COLO668 (cell line): ENCODE data around the gene ABCA13.

Experiments used
- DNase-seq: peaks from one replicate; lab custom pipeline; 2025; ENCODE audit not compliant: unreplicated experiment; lab: John Stamatoyannopoulos, UW

The ABCA13 gene

DNA sequence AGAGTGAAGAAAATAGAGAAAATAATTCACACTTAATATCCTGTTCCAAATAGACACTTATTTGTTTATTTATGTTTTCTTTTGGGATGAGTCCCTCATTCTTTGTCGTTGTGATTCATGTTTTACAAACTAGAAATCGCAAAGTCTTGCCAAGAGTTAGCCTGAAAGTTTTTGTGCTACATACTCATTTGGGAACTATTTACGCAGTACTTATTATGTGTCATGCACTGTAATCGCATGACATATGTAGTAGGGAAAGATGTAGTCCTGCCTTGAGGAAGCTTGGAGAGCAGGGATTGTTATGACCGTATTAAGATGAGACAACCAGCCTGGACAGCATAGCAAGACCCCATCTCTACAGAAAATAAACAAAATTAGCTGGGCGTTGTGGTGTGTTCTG lies 189.3 kb downstream of the ABCA13 start:
- no peak for DNase-seq

DNA sequence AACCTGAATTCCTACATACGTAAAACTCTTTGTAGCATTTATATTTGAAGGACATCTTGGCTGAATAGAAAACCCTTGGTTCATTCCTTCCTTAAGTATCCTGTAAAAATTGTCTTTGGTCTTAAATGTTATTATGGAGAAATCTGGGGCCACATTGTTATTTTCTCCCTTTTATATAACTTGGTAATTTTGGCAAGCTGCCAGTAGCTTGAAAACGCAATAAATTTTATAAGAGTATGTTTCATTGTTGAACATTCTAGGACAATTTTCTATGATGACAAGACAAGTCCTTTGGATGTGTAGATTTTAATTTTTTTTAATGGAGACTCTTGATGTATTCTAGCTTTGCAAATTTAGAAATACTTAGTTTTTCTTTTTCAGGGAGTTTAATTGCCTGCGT lies 191.9 kb downstream of the ABCA13 start:
- DNase-seq, result no peak

DNA sequence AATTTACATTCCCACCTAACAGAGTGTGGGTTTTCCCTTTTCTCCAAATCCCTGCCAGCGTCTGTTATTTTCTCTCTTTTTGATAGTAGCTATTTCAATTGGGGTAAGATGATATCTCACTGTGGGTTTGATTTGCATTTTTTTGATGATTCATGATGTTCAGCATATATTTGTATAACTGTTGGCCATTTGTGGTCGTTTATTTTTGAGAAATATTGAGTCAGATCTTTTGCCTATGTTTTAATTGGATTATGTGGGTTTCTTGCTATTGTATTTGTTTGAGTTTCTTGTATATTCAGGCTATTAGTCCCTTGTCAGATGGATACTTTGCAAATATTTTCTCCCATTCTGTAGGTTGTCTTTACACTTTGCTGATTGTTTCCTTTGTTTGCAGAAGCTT lies 193.8 kb downstream of the ABCA13 start:
- DNase-seq, result no peak

- no peak for DNase-seq
Observed at GRCh38 chr7:48366096-48366495, 194.8 kb downstream of the ABCA13 start.

- no peak for DNase-seq
Observed at GRCh38 chr7:48376263-48376662, 205.0 kb downstream of the ABCA13 start.

DNA sequence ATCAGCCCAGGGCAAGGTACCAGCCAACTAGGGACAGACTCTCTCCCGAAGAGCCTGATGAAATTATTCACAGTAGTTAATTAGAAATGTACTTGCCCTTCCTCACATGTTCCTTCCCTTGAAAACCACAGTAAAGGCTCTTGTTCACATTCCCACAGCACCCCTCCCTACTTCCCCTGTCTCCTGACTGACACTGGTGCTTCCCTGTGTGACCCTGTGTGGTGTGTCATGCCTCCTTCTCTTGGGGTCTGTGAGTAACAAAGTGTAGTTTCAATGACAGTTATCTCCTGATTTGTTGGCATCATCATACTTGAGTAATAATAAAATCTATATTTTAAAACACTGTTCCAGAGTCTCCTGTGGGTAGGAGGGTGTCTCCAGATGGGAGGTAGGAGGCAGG lies 209.7 kb downstream of the ABCA13 start:
- no peak for DNase-seq

DNA sequence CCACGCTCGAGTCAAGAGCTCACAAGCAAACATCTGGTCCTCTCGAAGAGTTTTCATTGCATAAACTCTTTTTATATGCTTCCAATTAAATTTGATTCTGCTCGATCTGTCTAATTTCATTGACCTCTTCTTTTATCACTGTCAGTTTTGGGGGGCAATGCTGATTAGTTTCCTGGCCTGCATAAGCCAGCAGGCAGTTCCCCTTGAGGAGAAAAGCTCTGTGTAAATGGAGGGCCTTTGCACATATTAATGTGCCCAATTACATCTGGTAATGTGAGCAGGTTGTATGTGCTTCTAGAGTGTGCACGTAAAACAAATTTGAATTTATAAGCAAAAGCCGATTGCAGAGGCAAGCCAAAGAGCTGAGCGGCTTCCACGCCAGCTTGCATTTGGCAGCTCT lies 210.3 kb downstream of the ABCA13 start:
- no peak for DNase-seq

DNA sequence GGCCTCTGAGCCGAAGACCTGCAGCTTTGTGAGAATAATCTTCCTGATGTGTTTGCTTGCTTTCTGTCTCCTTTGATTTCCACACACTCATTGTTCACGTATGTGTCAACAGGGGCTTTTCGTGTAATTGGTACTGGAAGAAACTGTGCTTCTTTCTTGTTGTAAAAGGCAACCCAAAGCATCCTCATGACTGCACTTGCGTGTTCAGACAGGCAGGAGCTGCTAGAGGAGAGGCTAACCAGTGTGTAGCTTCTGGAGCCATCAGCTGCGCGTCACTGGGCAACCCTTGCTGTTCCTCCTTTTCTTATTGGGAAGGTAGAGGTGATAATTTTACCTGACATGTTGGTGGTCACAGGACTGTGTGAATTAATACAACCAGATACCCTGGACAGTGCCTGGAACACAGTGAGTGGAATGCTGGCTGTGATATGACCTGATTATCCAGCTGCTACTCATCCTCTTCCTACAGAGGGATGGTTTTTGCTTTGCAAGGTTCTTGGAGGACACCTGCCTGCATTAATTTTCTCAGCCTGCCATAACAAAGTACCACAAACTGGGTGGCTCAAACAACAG lies 213.0 kb downstream of the ABCA13 start:
- DNase-seq, result no peak

DNA sequence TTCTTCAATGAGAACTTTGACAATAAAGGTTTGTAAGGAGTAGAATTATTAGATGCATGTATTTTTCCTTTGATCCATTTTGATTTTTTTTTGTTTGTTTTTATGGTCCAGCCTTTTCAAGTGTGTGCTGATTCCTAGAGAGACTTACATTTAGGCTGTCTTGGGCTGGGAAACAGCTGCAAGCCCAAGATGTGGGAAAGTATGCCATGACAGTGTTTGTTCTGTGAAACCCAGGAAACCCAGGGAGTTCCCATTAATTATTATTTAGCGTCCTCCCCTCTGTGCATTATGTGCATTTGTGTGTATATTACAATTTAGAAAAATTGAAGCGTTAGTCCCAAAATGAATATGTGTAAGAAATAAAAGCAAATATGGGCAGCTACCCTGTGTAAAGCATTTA lies 216.7 kb downstream of the ABCA13 start:
- DNase-seq, result no peak

- DNase-seq, result no peak
Observed at GRCh38 chr7:48388911-48389310, 217.7 kb downstream of the ABCA13 start.

- DNase-seq, result no peak
Observed at GRCh38 chr7:48389977-48390376, 218.7 kb downstream of the ABCA13 start.

- DNase-seq, result peak; percentile 30
Observed at GRCh38 chr7:48390388-48391327, 219.4 kb downstream of the ABCA13 start.

DNA sequence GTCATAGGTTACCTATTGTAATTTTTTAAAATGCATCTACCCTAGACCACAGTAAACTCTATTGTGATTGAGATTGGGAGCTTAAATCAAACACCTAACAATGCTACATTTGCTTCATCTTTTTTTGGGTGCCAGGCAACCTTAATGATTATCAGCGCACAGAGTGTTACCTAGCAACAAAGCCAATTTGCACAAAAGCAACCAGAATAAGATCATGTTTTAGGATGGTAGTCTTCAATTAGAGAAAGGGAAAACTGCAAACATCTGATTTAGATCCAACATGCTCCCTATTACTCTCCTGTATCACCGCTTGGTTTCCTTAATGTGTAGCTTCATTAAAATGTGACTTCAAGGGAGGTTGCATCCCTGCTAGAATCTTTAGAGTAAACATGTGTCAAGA lies 226.9 kb downstream of the ABCA13 start:
- no peak for DNase-seq

DNA sequence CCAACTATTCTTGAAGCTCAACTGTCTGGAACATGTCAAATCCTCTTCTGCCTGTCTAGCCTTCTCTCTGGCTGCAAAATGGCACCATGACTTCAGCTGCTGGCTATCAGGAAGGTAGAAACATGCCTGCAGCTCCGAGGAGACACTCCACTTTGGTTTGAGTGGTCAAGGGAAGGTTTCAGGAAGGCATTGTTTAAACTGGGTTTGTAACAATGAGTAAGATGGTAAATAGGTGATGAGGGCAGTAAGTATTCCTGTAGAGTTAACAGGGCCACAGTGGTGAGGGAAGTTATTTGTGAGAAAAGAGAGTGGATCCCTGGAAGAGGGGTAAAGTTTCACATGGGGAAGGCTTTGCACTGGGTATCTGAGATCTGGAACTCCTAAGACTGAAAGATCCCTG lies 231.5 kb downstream of the ABCA13 start:
- DNase-seq, result no peak

GRCh38 chr7:48408731-48409130 lies 237.5 kb downstream of the ABCA13 start:
- DNase-seq, result no peak

DNA sequence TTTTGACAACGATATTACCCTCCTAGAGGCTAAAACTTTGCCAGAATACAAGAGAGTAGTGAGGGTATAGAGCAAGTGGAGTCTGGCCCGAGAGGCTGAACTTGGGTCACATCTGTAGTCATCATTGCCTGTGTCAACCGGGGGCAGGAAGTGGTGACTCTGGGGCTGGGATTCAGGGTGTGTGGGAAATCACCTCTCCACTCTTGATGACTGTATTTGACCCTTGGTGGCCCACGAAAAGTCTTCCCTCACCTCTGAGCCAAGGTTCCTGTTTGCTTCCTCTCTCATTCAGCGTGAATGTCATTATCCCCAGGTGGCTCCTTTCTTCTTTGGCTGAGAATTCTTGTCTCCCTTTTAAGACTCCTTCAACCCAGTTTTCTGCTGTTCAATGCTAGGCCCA lies 240.4 kb downstream of the ABCA13 start:
- DNase-seq, result no peak

DNA sequence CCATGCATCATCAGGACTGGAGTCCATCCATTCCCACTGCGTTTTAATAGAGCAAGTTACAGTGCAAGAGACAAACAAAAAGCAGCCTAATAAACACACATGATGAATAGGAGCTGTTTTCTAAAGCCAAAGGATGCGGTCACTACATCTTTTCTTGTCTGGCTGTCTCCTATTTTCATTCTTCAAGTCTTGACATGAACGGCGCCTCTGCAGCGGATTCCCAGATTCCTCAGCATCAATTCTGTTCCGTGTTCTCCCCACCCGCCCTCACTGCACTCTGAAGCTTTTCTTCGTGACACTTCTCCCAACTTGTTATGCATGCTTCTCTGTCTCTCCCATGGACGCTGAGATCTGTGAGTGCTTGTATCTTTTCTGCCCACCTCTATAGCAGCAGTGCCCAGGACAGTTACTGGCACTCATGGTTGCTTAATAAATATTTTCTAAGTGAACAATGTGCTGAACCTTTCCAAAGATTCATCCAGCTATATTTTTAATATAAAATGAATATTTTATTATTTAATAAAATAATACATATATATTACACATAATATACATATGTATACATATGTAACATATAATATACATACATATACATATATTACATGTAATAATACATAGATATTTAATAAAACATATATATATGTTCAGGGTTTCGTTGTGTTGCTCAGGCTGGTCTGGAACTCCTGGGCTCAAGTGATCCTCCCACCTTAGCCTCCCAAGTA lies 242.9 kb downstream of the ABCA13 start:
- no peak for DNase-seq

GRCh38 chr7:48416327-48416908 lies 245.2 kb downstream of the ABCA13 start:
- DNase-seq, result no peak

DNA sequence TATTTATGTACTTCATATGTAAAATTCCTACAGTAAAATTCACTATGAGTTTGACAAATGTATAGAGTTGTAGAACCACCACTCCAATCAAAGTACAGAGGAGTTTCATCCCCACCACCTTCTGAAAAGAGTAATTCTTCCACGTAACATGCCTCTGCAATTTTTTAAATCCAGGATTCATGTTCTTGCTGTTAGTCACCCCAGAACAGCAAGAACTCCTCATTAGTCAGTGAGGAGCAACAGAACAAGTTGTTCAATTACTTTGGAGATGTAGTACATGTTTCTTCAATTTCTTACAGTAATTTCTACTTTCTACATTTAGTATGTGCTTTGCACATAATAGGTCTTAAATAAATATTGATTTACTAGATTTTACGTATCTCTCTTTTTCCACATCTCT lies 248.1 kb downstream of the ABCA13 start:
- DNase-seq, result no peak

DNA sequence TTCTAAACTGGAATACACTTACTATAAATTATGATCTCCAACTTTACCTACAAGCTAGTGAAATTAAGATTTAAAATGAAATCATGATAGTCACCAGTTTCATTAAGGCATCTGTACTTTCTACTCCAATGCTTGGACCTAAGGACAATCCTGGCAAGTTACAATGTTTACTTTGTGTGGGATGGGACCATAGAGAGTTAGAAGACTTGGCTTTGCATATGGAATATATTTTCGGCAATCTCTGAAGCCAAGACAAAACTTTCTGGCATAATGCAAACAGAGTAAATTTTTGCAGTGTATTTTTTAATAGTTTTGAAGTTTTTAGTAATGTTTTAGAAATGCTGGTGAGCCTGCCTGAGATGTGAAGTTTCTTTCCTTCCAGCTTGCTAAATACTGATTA lies 248.9 kb downstream of the ABCA13 start:
- no peak for DNase-seq

DNA sequence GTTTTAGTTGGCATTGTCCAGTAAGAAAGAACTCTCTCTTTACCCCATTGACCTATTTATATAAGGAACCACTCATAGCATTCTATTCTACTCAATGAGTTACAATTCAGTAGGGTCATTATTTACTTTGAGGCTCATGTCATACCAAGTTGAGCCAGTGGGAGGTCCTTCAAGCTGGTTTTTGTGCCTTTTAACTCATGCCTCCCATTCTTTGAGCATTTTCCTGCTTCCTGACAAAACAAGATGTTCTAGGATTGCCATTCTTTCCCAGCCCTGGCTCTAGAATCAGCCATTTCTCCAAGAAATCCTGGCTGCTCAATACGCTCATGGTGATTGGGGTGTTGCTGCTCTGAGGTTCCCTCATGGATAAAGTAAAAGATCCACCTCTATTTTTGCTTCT lies 250.1 kb downstream of the ABCA13 start:
- no peak for DNase-seq

DNA sequence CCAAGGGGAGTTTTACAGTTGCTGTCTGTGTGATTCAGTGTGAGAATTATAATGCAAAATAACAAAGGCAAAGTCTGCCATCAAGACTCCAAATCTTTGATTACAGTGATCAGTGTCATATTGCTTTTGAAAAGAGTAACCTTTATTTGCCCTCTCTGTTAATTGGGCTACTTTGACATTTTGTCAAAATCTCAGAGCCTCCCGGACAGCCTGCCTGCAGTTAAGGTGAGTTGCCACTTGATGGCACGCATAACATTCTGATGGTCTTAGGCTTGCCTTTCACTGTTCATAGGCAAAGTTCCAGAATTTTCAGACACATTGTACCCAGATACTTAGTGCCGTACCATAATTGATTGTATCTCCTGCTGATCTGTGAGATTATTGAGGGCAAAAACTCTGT lies 253.5 kb downstream of the ABCA13 start:
- no peak for DNase-seq
